GM21526 (cell line): Measurements from ENCODE around the gene UACA.

Experiments used
- ATAC-seq: cut with Tn5 transposase; IDR thresholded peaks from one replicate; pipeline ENCODE4 v1.9.1; 2021; ENCODE audit warnings: moderate library complexity; ENCODE audit not compliant: unreplicated experiment, low FRiP score

Gene UACA

DNA sequence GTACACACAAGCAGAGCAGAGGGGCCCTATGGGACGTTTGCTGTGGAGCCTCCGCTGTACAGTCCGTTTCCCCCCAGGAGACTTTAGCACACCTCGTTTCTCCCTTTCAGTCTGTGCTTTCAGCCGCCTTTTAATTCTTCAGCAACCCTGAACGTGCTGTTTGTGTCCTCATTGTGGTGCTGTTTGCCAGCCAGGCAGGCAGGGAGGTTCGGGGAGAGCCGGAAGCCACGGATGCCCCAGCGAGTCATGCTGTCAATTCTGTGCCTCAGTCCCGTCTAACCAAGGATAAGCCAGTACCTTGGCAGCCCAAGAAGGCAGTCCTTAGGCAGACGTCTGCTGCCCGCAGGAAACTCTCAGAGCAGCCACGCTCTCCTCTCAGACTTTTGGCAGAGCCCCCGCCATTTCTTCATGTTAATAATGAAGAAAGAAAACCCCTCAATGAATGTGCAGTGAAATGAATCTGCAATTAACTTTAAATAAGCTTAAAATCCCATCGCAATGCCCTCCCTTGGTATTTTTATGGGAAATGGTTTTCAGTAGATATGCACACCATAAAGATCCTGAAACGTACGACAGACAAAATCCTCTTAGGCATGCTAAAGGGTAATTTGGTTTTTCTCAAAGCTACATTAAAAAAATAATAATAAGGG is 158.6 kb downstream of the UACA start:
- no peak for ATAC-seq
